Stimulated activated CD8-positive, alpha-beta memory T cell treated with anti-CD3 and anti-CD28 coated beads, Interleukin-7, amount 100 ng/mL, for 1 hour (primary cell): ENCODE data around the gene ACACA.
"Not testable (repeated sequence)": the region's sequence is repeated elsewhere in the genome, so short reads cannot be mapped to it uniquely, and the experiment has no call there.

ENCODE experiments used
- DNase-seq, 2 donors: peaks; one replicate each; pipeline ENCODE4 v3.0.0-alpha.2; 2020; ENCODE audit warnings: low read depth in 2 of 2

The ACACA gene

DNA sequence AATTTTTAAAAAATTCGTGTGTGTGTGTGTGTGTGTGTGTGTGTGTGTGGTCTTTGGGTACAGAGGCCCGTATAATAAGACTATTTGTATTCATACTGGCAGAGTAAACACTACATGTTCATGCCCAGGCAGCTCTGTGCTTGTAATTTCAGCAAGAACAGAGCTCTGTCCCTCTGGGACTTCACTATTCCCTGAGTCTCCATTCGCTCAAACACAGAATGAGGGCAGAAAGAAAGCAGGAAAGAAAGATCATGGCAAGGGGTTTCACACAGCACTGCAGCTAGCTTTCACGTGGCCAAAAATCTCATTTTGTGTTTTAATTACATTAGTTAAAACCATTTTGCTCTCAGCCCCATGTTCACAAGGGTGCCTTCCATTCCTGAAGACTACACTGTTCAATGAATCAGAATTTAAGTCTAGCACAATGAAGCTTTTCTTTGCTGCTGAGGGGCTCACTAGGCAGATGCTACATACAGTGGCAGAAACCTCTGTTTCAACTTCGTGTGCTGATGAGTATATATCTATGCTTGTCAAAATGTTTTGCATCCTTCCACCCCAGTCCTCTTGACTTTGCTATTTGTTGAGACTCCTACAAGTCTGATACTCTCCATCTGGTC, 229.3 kb downstream of the ACACA start:
- DNase-seq: no peak

DNA sequence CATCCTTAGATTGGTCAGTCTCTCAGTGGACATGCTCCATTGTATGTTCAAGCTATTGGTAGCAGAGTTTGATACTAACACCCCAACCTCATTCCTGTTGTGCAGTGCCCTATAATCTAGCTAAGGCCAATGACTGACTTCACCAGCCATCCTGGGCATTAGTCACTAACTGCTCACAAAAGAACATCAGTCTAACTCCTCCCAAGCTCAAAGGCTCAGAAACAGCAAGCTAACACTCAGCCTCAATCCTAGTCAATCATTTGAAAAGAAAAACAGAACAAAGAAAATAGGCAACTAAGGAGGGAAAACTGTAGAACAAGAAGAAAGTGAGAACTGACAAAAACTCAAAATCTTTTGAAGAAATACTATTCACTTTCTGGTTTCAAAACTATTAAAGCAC, 229.9 kb downstream of the ACACA start:
- no peak for DNase-seq

DNA sequence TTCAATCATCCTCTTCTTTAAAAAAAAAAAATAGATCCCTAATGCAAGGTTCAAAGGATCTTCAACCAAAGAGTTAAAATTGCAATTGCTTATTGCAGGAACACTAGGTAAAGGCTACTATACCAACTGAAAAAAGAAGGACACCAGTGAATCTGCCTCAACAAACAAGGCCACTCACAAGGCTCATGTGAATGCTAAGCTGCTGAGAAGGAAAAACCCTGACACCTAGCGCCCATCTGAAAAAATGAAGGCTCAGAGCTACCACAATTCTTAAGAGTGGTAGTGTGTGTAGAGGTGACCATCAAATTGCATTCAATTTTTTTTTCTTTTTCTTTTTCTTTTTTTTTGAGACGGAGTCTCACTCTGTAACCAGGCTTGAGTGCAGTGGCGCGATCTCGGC, 232.4 kb downstream of the ACACA start:
- DNase-seq: no peak

DNA sequence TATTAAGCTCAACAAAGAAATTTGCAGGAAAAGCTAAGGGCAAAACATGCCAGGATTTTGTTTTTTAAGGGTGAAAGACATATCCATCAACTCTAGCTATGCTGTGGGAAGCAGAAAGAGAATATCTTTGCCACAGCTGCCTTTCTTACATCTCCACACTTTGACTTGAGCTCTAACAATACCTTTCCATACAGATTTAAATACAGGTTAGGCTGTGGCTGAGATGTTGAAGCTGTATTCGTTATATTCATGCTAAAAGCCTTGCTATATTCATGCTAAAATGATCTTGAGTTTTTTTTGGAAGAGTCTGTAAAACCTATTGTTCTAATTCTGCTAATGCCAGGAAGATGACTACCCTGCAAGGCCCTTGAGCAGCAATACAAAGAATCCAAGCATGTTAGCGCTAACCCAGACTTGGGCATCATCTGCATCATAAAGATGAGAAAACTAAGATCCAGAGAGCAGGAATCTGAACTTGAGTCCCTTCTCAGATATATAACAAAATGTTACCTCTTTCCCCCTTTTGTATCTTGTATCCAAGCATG, 235.7 kb downstream of the ACACA start:
- no peak for DNase-seq

DNA sequence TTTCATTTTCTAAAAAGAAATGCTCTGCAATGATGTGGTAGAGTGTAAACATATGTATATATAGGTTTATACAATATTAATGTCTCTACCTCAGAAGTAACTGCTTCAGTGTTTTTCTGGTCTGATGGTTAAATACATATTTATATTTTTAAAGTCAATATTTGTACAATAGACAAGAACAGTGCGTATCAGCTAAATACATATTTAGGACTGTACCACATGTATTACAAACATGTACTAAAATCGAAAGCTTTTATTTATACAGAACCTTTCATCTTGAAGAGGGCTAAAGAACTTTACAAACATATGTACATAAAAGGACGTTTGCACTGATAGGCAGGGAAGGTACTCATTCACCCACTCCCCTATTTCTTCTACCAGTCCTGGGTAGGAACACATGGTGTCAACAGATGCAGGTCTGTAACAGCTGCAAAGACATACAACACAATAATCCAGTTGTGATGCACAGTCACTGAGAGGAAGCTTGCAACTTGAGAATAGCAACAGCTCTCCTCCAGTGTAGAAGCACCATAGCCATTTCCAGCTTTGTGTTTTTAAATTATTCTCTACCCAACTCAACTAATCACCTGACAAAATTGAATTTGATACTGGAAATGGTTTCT, 237.8 kb downstream of the ACACA start:
- no peak for DNase-seq

DNA sequence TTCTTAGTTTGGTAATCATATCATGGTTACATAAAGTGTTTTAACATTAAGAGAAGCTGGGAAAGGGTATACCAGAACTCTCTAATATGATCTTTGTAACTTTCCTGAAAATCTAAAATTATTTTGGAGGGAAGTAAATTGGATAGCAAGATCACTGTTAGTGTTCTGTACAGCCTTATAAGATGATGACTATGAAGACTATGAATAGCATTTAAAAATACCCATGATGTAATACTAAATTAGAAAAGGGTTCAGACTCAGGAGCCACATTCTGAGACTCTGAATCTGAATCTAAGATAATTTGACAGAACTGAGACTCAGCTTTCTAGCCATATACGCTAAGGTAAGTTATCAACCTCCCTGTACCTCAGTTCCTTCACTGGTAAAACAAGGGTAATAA, 238.9 kb downstream of the ACACA start:
- DNase-seq: no peak

DNA sequence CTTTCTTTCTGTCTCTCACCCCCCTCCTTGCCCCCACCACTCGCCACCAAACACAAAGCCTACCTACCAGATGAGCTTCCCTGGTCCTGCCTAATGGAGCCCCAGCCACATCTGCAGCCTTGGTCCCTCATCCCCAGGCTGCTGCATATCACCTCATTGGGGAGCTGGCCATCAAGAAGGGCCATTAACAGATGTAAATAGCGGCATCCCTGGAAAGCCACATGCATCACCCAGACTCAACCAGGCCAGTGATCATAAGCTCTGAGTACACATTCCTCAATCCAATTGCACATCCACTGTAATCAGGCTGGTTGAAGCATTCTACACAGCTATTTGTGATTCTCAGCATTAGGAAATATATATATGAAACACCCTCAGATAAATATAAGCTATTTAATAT, 242.6 kb downstream of the ACACA start:
- no peak for DNase-seq

DNA sequence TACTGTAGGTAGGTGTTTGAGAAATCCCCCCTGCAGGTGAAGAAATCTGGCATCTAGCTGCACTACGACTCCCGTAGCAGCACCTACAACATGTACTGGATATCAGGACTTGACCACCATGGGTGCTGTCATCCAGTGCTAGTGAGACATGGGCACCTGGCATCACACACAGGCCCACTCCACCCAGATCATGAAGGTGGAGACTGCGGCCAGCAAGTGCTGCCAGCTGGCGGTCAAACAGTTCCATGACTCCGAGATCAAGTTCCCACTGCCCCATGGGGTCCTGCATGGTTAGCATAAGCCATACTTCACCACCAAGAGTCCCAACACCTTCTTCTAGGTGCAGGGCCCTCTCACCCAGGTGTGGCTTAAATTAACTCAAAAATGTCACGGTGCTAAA, 243.8 kb downstream of the ACACA start:
- DNase-seq: no peak

DNA sequence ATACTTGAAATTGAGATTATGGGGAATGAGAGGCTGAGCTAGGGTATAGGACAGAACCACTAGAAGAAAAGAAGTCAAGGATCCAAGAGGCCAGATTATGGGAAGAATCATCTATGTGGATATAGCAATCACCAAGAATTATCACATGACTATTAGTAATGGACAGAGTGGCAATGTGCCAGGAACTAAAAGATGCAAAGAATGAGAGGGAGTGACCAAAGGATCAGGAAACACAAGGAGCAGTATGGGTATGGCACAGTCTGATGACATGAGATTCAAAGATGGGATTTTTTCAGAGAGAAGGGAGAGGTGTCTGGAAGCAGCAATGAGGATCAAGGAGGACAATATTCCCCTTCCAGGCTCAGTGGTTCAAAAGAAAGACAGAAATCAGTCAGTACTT, 245.7 kb downstream of the ACACA start:
- no peak for DNase-seq

DNA sequence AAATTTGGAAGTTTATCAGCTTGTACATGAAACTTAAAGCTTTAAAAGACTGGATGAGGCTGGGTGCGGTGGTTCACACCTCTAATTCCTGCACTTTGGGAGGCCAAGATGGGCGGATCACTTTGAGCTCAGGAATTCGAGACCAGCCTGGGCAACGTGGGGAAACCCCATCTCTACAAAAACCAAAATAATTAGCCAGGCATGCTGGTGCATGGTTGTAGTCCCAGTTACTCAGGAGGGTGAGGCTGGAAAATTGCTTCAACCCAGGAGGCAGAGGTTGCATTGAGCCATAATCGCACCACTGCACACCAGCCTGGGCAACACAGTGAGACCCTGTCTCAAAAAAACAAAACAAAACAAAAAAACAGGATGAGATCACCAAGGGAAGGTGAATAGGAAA, 248.3 kb downstream of the ACACA start:
- DNase-seq: no peak

DNA sequence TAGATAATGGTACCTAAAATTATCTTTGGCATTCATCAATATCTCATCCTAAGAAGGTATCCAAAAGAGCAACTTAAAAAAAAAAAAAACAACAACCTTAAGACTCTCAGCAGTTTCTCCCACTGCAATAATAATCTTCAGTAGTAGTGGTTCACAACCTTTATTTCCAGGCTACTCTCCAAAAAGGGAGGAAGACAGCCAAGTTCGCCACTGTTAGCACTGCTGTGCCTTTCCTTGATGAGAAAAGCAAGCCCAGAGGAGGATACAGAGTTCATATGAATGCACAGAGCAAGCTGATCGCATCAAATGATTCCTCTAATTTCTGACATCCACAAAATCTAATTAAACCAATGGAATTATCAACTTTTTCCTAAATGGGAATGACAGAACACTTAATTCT, 258.5 kb downstream of the ACACA start:
- DNase-seq: no peak

DNA sequence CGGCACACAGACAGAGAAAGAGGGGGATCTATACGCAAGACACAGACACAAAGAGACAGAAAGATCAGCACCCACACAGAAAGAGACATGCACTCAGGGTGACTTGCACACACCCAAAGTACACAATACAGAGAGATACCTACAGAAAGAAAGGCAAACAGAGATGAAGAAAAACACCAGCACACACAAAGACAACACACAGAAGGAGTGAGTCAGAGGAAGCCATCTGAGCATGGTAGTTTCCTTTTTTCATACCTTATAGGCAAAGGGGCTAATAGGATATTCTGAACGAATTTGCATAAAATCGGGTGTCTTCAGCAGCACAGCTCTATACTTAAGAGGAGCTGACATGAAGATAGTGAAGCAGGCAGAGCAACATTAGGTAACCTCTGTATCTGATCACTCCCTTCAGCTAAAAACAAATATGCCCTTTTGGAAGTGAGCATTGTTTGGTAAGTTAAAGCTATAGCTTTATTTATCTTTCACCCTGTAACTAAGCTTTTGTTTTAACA, 259.3 kb downstream of the ACACA start:
- no peak for DNase-seq

DNA sequence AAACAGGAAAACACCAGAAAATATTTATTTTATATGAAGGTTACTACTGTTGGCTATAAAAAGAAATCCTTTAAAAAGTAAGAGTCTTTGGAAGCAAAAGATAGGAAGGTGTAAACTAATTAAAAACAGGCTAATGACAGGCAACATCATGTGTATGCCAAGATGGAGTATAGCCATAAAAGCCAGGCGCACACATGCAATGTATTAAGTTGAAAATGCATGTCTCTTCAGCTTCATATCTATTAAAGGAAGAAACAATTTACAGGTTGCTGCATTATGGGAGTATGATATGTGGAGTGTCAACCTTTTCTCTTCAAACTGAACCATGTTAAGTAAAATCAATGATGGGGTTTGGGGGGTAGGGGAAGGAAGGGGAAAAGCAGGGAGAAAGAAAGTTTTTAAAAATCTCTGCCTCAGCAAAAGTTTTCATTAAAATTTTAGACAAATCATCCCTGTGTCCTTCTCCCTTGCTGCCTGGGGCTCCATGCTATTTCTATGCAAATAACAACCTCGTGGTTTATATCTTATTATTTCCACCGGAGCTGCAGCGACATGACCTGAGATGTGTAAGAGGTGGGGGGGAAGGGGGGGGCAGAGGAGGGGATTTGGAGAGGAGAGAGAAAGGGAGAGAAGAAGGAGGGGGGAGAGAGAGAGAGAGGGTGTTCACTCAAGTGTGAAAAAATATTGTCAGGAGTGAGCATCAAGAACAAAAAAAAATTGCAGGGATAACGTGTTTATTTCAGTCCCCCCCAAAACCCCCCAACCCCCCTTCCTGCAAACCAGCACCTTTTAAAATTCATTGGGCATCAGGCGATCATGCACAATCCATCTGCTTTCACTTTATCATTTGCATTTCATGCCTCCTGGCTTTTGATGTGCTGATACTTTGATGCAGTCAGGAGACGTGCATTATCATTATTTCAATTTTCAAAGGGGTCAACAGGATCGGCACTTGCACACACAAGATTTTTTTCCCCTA, 260.3 kb downstream of the ACACA start:
- DNase-seq: no peak

DNA sequence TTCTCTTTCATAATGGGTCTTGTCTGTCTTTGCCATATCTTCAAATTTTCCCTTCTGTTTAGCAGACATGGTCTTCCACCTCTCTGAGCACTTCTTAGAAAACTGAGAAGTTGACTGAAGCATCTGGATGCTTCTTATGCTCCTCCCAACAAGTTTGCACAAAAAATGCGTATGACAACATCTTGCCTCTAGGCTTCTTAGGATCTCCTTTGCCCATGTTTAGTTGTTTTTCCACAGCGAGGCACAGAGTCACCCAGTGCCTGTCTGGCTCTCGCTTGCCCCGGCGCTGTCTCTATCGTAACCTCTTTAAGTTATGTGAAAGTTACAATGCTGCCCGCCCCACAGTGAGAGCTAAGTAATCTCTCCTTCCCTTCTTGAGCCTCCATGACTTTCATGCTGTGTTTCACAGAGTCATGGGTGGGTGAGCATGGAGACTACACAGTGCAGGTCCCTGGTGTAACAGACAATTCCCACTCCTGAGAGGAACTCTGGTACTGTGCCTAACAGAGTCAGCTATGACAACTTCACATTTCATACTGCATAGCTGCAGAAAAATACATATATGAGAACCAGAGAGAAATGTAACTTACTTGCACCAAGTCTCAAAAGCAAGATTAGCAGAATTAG, 262.4 kb downstream of the ACACA start:
- DNase-seq: no peak

DNA sequence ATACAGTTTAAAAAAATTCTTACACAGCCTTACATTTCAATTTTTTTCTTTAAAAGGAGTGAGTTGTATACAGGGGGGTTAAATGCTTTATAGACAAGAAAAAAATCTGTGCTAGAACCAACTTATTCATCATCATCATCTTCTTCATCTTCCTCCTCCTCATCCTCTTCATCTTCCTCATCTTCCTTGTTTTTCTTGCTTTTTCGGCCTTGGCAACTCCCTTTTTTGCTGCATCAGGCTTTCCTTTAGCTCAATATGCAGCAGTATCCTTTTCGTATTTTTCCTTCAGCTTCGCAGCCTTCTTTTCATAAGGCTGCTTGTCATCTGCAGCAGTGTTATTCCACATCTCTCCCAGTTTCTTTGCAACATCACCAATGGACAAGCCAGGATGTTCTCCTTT, 263.1 kb downstream of the ACACA start:
- DNase-seq: not testable (repeated sequence)

DNA sequence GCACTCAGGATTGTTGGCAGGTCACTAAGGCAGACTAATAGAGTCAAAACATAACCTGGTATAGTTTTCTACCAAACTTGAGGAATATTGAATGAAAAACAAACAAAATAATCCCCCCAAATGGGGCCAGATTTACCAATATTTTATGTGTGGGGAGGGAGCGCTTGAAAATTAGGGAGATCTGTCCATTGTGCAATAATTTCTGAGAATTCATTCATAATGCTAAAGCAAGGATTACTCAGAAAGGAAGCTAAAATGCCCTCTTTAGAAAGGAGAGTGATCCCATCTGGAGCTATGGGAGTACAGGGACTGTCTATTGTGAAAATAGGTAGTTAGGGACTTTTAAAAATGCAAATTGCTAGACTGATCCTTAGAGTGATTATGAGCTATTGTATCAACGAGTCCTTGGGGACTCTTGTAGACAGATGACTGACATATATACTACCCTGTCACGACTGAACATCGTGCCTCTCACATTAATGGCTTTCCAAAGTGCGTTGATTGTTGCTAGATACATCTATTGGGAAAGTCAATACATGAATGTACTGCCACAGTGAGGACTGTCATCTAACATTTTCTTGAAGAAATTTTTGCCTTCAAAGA, 264.2 kb downstream of the ACACA start:
- DNase-seq: no peak

DNA sequence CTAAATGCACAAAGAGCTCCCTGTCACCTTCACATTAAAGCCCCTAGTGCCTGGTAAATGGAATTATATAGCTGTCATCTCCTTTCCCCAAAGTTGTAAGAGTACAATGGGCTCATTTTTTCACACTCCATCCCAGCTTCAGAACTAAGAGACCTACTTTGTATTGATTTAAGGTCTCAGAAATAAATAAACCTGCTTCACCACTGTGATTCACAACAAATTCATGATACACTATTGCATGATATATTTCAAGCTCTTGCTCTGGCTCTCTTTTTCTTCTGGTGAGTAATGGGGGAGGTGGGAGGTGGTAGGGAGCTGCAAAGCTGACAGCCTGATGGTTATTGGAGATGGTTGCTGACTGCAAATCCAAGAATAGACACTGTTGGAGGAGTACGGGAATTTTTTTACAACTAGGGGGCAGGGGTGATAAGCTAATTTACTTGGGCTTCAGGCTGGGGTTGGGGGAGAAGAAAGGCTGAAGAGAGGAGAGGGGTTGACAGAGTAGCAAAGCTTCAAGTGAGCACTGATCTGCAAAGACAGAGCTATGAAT, 268.0 kb downstream of the ACACA start:
- DNase-seq: no peak

DNA sequence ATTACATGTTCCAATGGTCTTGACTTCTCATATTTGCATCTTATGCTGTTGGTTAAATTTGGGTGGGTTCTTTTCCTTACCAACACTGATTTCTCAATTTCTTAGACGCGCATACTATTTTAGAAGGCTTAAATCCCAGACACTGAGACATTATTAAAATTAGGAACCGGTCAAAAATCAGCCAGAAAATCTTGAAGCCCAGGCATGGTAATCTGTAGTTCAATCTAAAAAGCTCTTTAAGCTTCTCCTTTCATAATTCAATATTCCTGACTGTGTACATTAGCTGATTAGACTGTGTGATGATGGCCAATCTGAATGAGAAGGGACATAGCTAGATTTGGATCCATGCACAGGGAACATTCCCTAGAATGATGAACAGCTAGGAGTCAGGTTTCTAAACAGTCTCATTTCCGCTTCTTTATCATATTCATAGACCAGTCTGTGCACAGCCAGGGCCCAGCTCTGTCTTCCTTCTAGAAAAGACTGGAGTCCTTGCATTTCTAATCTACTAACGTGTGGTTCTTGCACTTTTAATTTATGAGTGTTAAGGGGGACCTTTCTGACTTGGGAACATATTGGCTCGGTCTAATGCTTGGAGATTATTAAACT, 268.6 kb downstream of the ACACA start:
- no peak for DNase-seq

DNA sequence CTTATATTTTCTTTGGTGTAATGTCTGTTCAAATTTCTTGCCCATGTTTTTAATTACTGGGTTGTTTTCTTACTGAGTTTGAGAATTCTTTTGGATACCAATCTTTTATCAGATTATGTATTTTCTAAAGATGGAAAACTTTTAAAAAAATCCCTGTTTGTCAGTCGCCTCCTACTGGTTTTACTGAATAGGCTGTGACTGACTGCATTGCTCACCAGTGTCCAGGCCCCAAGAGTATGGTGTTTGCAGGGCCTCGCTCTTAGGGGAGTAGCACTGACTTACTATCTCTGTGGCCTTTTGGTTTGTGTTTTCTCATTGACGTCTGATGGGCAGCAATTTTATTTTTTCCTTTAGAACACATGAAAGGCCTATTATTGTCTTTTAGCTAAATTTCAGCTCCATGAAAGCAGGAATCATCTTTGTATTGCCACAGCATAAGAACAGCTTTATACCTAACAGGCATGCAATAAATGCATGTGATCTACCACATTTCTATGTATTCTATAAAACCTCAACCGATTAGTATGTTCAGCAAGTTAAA, 269.5 kb downstream of the ACACA start:
- DNase-seq: no peak

DNA sequence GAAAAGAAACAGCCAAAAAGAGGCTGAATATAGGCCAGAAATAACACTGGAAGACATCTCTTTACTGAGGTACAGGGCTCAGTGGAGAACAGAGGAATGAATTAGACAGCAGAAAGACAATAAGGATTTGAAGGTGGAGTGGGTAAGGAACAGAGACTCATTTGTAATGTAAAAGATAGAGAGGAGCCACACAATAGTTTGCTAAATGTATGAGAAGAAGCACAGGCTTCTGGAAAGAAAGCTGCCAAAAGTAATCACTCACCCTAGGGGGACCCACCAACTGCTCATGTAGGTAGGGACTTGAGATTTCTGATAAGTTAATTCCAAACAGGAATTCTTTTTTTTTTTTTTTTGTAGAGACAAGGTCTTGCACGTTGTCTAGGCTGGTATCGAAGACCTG, 271.1 kb downstream of the ACACA start:
- no peak for DNase-seq
